GM21526 (cell line): ENCODE results near the gene HEXB.
A peak's percentile ranks its signal among the peaks of the same experiment; 100 is the strongest.

Experiments used
- ATAC-seq: cut with Tn5 transposase; IDR thresholded peaks from one replicate; pipeline ENCODE4 v1.9.1; 2021; ENCODE audit warnings: moderate library complexity; ENCODE audit not compliant: unreplicated experiment, low FRiP score

The HEXB gene

GRCh38 chr5:74684900-74685851 is at the start of gene HEXB:
Gene HEXB, plus strand, starts transcription at chr5:74685233. Its CDS starts 28 bp downstream, at chr5:74685261.
- peak; percentile 82 for ATAC-seq

DNA sequence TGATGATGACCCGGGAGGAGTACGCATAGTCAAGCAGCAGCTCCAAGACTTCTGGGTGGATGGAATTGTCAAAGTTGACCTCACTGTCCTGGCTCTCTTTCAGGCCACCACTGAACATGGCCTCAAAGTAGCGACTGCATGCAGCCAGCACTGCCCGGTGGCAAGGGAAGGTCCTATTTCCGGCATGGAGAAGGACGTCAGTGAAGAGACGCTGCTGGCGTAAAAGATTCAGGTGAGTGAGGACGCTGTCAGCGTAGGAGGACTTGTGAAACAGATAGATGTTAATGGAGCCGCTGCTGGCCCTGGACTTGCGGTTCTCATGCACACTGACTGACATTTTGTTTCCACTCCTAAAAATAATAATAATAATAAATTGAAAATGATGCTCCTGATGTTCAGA is 48.9 kb upstream of the HEXB start:
- no peak for ATAC-seq

GRCh38 chr5:74636552-74636951 is 48.5 kb upstream of the HEXB start:
- ATAC-seq = no peak

DNA sequence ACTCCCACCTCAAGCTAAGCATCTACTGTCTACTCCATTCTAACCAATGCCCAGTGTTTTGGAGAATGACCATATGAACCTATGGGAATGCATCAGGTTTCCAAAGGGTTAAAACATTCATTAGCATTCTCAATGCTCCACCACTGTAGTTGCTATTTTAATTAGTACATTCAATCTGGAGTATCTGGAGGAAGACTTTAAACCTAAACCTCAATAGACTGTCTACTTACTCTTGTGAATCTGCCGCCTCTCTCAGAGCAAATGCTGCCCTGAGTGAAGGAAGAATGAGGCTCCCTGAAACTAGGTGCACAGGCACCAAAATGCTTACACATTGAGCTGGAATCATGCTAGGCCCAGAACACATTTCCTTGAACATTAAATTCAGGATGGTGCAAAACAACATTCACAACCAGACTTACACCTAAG is 46.5 kb upstream of the HEXB start:
- ATAC-seq = no peak

DNA sequence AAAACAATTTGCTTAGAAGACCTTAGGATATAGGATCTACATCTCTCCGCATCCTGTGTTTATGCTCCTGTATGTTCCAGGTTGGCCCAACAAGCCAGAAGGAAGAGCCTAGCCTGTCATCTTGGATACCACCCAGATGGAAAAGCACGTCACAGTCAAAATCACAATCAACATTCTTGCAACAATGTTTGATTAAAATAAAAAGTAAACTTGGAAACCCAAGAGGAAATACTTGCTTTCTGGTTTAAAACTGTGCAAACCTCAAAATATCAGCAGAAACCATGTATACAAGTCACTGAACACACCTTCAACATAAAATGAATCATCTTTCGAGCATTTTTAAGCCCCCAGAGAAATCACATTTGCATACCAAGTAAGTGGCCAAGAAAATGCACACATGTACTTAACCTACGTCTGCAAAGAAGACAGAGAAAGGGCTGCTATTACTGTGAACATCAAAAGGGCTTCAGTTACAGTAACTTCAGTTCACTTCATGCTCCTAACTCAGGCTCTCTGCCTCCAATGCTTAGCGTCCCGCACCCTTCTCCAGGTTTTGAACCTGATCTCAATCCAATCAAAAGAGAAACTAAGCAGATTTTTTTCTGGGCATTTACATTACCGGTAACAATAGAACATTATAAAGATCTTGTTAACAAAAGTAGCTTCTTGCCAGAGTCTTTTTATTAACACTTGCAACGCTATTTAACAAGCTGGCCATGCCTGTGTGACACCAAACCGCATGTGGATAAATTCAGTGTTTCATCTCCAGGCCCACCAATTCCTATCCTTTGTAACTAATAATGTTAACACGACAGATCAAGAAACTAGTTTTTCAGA is 45.8 kb upstream of the HEXB start:
- ATAC-seq = no peak

- ATAC-seq = peak; percentile 16
Measured at GRCh38 chr5:74639807-74640449, 45.1 kb upstream of the HEXB start.

DNA sequence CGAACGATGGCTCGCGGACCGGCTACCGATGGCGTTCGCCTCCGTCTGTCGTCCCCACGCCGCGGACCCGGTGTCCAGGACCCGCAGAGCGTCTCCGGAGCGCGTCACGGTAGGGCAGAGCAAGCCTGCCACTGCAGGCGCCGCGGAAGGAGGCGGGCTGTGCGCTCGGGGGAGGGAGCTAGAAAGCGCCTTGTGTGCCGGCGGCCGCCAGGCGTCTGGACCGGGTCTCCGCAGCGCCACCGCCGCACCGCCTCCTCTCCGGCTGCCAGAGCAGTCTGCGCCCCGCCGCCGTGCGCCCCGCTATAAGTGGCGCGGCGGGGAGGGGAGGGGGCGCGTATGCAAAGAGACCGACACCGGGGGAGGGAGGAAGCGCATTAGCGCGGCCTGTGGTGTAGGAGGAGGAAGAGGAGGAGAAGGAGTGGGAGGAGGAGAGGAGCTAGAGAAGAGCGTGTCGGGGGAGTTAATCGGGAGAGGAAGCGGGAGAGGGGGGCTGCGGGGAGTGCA is 44.5 kb upstream of the HEXB start, which contains the start of gene ENC1:
ENC1 (minus strand) TSS at position 279 of the 504 bp plus-strand sequence. CDS start 4,243 bp downstream, outside the sequence.
- peak; percentile 71 for ATAC-seq

DNA sequence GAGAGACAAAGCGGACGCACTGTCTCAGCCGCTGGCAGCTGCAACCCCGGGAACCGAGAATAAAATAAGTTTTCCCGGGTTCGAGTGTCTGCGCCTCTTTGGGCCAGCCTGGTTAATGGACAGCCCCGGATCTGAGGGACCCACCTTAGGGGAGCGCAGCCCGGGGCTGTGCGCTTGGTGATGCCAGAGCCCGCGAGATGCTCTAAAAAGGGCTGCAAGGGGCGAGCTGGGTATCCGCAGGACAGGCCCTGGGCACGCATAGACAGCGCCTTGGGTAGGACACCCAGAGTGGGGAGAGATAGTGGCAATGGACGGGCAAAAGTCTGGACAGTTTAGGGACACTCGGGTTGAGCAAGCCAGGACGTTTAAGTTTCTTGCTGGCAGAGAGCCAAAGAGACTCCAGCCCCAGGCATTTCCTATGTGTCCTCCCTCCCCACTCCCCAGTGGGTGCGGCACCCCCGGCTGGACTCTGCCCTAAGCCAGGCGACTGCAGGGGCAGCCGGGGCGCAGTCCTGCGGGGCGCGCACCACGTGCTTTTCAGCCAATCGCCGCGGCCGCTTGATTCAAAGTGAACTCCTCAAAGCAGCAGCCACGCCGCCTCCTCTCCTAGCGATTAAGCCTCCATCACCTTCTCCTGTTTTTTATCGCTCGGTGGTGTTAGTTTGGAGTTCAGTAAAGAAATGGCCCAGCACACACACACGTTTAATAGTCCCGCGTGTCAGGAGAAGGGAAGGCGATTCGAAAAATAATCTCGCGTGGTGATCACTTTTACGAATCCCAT is 43.9 kb upstream of the HEXB start:
- peak; percentile 13 for ATAC-seq

- ATAC-seq = no peak
Measured at GRCh38 chr5:74641735-74642542, 43.1 kb upstream of the HEXB start.

DNA sequence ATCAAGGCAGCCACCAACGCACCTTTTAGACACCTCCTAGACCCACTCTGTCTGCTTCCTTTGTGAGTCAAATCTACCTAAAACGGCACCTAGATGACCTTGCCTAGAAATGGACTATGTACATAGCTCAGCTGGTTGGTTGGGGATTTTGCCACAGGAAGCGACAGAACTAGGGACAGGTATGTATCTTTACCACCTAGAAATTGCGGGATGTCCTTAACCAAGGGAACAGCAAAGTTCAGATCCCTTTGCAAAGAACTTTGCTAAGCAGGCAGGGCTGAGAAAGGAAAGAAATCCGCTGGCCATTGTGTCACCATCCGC is 42.5 kb upstream of the HEXB start:
- no peak for ATAC-seq

DNA sequence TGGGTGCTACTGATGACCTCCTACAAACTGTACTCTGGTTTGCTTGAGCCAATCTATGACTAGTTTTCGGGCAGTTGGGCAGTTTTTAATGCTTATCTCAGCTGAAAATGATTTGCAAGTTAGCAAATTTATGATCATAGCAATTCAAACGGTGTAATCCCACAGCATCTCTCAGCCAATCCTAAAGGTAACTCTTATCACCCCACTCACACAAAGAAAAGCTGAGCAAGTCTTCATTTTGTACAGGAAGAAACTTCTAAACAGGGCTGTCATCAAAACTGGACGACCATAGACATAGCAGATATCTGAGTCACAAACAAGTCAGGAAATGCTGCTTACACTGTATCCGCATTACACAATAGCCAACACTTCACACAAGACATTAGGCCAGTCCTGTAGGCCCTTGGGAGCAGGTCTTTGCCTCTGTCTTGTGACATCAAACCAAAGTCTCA is 41.9 kb upstream of the HEXB start:
- ATAC-seq = no peak

GRCh38 chr5:74647096-74647495 is 37.9 kb upstream of the HEXB start:
- ATAC-seq = no peak

DNA sequence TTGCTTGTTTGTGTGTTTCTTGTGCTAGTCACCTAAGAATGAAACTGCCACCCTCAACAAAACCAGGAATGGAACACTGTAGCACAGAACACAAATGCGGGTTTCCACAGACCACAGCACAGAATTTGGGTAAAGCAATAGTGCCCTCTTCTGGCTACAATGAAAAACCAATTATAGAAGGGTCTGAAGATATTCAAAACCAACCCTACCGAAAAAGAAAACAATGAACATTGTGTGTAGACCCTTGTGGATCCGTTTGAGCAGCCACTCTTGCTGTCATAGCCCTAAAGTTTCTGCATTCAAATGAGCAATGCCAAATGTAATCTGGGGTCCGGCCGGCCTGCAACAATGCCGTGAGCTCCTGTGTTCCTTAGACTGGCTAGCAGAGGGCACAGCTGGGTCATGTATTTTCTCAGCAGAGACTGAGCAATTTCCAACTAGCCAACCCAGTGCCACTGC is 36.2 kb upstream of the HEXB start:
- peak; percentile 71 for ATAC-seq

DNA sequence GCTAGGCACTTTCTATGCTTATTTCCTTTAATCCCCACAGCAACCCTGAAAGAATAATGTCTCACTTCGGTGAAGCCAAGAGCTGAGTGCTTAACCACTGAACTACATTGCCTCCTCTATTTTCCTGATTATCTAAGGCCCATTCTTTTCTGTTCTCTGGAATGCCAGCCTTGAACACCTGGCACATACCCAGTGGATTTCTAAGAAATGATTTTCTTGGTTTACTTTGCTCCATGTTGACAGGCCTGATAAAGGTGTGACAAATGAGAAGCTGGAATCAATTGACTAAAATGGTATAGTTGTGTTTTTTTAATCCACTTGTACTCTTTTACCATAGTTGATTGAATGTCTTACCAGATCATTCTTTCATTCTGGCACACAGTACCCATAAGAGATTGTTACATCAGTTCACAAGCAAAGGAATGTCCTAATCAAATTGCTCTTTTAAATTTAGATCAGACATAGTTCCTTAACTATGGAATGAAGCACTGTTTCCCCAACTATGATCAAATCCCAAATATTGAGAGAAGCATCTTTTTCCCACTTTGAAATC is 35.5 kb upstream of the HEXB start:
- ATAC-seq = no peak

DNA sequence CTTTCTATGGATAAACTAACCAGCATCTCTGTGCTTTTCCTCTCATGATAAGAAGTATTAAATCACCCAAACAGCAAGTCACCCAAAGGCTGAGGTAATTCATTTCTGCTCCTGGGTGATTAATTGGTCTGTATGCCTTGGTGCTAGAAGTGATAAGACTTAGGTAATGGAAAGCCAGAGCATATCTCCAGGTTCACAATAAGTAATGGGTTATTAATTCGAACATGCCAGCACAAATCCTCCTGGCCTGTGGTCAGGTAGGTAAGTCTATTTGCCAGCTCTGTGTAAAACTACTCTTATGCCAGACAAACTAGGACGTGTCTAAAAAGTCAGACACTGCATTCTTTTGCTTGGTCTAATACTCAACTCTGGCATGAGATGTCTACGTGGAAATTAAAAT is 33.3 kb upstream of the HEXB start:
- ATAC-seq = no peak

GRCh38 chr5:74652576-74652975 is 32.5 kb upstream of the HEXB start:
- ATAC-seq = no peak

GRCh38 chr5:74653991-74654390 is 31.0 kb upstream of the HEXB start:
- ATAC-seq = no peak

DNA sequence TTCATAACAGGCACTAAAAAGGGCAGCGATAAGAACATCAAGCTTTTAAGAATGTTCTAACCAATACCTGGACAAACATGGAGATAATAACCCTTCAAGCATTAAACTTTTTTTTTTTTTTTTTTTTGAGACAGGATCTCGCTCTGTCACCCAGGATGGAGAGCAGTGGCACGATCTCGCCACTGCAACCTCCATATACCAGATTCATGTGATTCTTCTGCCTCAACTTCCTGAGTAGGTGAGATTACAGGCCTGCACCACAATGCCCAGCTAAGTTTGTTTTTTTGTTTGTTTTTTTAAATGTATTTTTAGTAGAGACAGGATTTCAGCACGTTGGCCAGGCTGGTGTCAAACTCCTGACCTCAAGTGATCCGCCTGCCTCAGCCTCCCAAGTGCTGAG is 29.8 kb upstream of the HEXB start:
- no peak for ATAC-seq

DNA sequence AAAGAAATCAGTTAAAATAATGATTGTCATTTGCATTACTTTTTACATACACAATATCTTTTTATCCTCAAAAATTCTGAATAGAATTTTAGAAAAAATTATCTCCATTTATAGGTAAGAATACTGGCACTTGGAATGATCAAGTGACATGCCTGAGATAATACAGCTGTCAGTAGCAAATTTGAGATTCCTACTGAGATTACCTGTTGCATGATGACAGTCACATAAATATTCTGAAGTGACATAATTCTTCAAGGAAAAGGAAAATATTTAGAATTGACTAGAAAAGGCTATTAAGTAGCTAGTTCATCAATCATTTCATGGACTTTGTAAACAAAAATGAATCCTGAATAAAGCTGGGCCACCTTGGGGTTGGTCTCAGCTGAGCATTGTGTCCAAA is 29.3 kb upstream of the HEXB start:
- ATAC-seq = no peak
